ENCODE results near the gene EIF4B.
"Not testable (repeated sequence)": the region's sequence is repeated elsewhere in the genome, so short reads cannot be mapped to it uniquely, and the experiment has no call there.

EIF4B gene

GRCh38 chr12:53005986-53006809 is at the start of gene EIF4B:
TSS of gene EIF4B (plus strand) at chr12:53006456. CDS start at chr12:53006484, 28 bp downstream.
- DNase-seq (ENCODE audit: low read depth): peak; percentile 99

- DNase-seq (ENCODE audit: low read depth): no peak
Measured at GRCh38 chr12:52956987-52957386, 49.3 kb upstream of the EIF4B start.

GRCh38 chr12:52964556-52965336 is 41.5 kb upstream of the EIF4B start:
- DNase-seq (ENCODE audit: low read depth): no peak

- no peak for DNase-seq (ENCODE audit: low read depth)
Measured at GRCh38 chr12:52965337-52965731, 40.9 kb upstream of the EIF4B start.

GRCh38 chr12:52969166-52969795 is 37.0 kb upstream of the EIF4B start:
- DNase-seq (ENCODE audit: low read depth): no peak

GRCh38 chr12:52969828-52970569 is 36.3 kb upstream of the EIF4B start:
- DNase-seq (ENCODE audit: low read depth): no peak

GRCh38 chr12:52971679-52972329 is 34.5 kb upstream of the EIF4B start:
- DNase-seq (ENCODE audit: low read depth): no peak

GRCh38 chr12:52975204-52975603 is 31.1 kb upstream of the EIF4B start:
- DNase-seq (ENCODE audit: low read depth): no peak

GRCh38 chr12:52975820-52976573 is 30.3 kb upstream of the EIF4B start:
- DNase-seq (ENCODE audit: low read depth): no peak

- no peak for DNase-seq (ENCODE audit: low read depth)
Measured at GRCh38 chr12:52976574-52977071, 29.6 kb upstream of the EIF4B start.

GRCh38 chr12:52977170-52977569 is 29.1 kb upstream of the EIF4B start:
- no peak for DNase-seq (ENCODE audit: low read depth)

- no peak for DNase-seq (ENCODE audit: low read depth)
Measured at GRCh38 chr12:52980096-52980649, 26.1 kb upstream of the EIF4B start.

- DNase-seq (ENCODE audit: low read depth): peak; percentile 78
Measured at GRCh38 chr12:52980650-52981423, 25.4 kb upstream of the EIF4B start.

- DNase-seq (ENCODE audit: low read depth): no peak
Measured at GRCh38 chr12:52984136-52984535, 22.1 kb upstream of the EIF4B start.

GRCh38 chr12:52988898-52989297 is 17.4 kb upstream of the EIF4B start:
- no peak for DNase-seq (ENCODE audit: low read depth)

- DNase-seq (ENCODE audit: low read depth): peak; percentile 29
Measured at GRCh38 chr12:52990206-52990605, 16.1 kb upstream of the EIF4B start.

GRCh38 chr12:52992240-52992639 is 14.0 kb upstream of the EIF4B start:
- DNase-seq (ENCODE audit: low read depth): not testable (repeated sequence)

- no peak for DNase-seq (ENCODE audit: low read depth)
Measured at GRCh38 chr12:52992699-52993557, 13.3 kb upstream of the EIF4B start.

GRCh38 chr12:52993558-52993869 is 12.7 kb upstream of the EIF4B start:
- DNase-seq (ENCODE audit: low read depth): no peak

All from GM04504 (cell line).